ENCODE measurements around the gene MAPK8IP2. TPM values are rescaled to one million over a fixed set of nuclear protein-coding genes. Genes with fewer than 3 reads are reported as not detected.
A peak's percentile ranks its signal among the peaks of the same experiment; 100 is the strongest.

Gene MAPK8IP2
- total RNA-seq, 1 experiment from 2014 or later: 0.17 TPM

GRCh38 chr22:50575426-50575941 lies 25.1 kb upstream of the MAPK8IP2 start:
- no peak for DNase-seq (ENCODE audit: low read depth)

- peak; percentile 47 for DNase-seq (ENCODE audit: low read depth)
Measured at GRCh38 chr22:50576070-50576469, 24.5 kb upstream of the MAPK8IP2 start.

- no peak for DNase-seq (ENCODE audit: low read depth)
Measured at GRCh38 chr22:50576806-50577696, 23.5 kb upstream of the MAPK8IP2 start.

- DNase-seq (ENCODE audit: low read depth): no peak
Measured at GRCh38 chr22:50577697-50577986, 23.0 kb upstream of the MAPK8IP2 start.

GRCh38 chr22:50577987-50578775 lies 22.4 kb upstream of the MAPK8IP2 start, which contains the start of gene CPT1B:
Gene CPT1B (minus strand): TSS chr22:50578427. CDS start chr22:50577915, 512 bp downstream.
- no peak for DNase-seq (ENCODE audit: low read depth)

- DNase-seq (ENCODE audit: low read depth): no peak
Measured at GRCh38 chr22:50578776-50579310, 21.8 kb upstream of the MAPK8IP2 start.

GRCh38 chr22:50579752-50580151 lies 20.8 kb upstream of the MAPK8IP2 start:
- DNase-seq (ENCODE audit: low read depth): no peak

- DNase-seq (ENCODE audit: low read depth): no peak
Measured at GRCh38 chr22:50581031-50581949, 19.3 kb upstream of the MAPK8IP2 start.

- no peak for DNase-seq (ENCODE audit: low read depth)
Measured at GRCh38 chr22:50581950-50582492, 18.6 kb upstream of the MAPK8IP2 start.

GRCh38 chr22:50582493-50583293 lies 17.9 kb upstream of the MAPK8IP2 start, which contains the start of gene CHKB:
Gene CHKB (minus strand): TSS chr22:50582849. CDS start chr22:50582781, 68 bp downstream.
- DNase-seq (ENCODE audit: low read depth): peak; percentile 97

GRCh38 chr22:50583294-50583861 lies 17.2 kb upstream of the MAPK8IP2 start:
- no peak for DNase-seq (ENCODE audit: low read depth)

GRCh38 chr22:50584106-50585096 lies 16.2 kb upstream of the MAPK8IP2 start:
- DNase-seq (ENCODE audit: low read depth): no peak

- no peak for DNase-seq (ENCODE audit: low read depth)
Measured at GRCh38 chr22:50585238-50585637, 15.4 kb upstream of the MAPK8IP2 start.

- DNase-seq (ENCODE audit: low read depth): no peak
Measured at GRCh38 chr22:50585781-50586180, 14.8 kb upstream of the MAPK8IP2 start.

- no peak for DNase-seq (ENCODE audit: low read depth)
Measured at GRCh38 chr22:50586416-50586815, 14.2 kb upstream of the MAPK8IP2 start.

GRCh38 chr22:50587407-50587806 lies 13.2 kb upstream of the MAPK8IP2 start:
- no peak for DNase-seq (ENCODE audit: low read depth)

GRCh38 chr22:50595189-50595588 lies 5.4 kb upstream of the MAPK8IP2 start:
- DNase-seq (ENCODE audit: low read depth): no peak

- no peak for DNase-seq (ENCODE audit: low read depth)
Measured at GRCh38 chr22:50597097-50597496, 3.5 kb upstream of the MAPK8IP2 start.

Data from LHCN-M2 (cell line).